ENCODE data around the gene ANKRD27.

Gene ANKRD27

GRCh38 chr19:32680986-32681385 is 6.0 kb upstream of the ANKRD27 start:
- no peak overlapping the region for H3K4me3 ChIP-seq (ENCODE audit: low read depth, low read length)
- peaks cover 5% of the 10 kb centered on the region for H3K4me1 ChIP-seq (ENCODE audit: control insufficient read depth, insufficient read depth, low read length)
- ChIA-PET POLR2A (interaction anchor here (0.6 to 2.6 kb wide), 4 partner anchors 11 to 1975 kb away, joined by 3 to 20 read pairs (median 4); partner anchors contain the start of gene NUDT19), CTCF (interaction anchor here (0.6 to 1.4 kb wide), 4 partner anchors 8 to 471 kb away, joined by 3 to 4 read pairs (median 4); partner anchors contain the start of gene PDCD5)
- H3K9me3 ChIP-seq (ENCODE audit: control insufficient read depth, insufficient read depth, low read depth, low read length): no peaks in the 10 kb centered on the region
- H3K36me3 ChIP-seq (ENCODE audit: control insufficient read depth in 2 of 2, insufficient read depth in 1 of 2, low read length in 2 of 2): no peaks in the 10 kb centered on the region; a peak in 2 of 3 replicates
- TF ChIP-seq PRDM1 (tag by site-specific recombination; IDR thresholded peaks at IDR 0.05): peak; percentile 14; the same call in 1 of the 2 replicates
- no peak for TF ChIP-seq ZNF473 (tag by site-specific recombination; IDR thresholded peaks at IDR 0.05)
- H3K27ac ChIP-seq (ENCODE audit: extremely low read depth, low read depth, low read length): no peak overlapping the region

- no peaks in the 10 kb centered on the region for H3K9me3 ChIP-seq (ENCODE audit: control insufficient read depth, insufficient read depth, low read depth, low read length)
- CTCF ChIA-PET: interaction anchor here (0.6 to 3.1 kb wide), 10 partner anchors 10 to 1515 kb away, joined by 3 to 16 read pairs (median 4); partner anchors contain the start of gene NUDT19
Measured at GRCh38 chr19:32677657-32678056, 2.7 kb upstream of the ANKRD27 start.

More at GRCh38 chr19:32677657-32678056, 2.7 kb upstream of the ANKRD27 start:
- Histone ChIP-seq H3K27ac (ENCODE audit: extremely low read depth, low read depth, low read length) (peak overlapping the region; percentile 16; the same call in 1 of the 2 replicates), H3K36me3 (ENCODE audit: control insufficient read depth in 2 of 2, insufficient read depth in 1 of 2, low read length in 2 of 2) (no peaks in the 10 kb centered on the region; a peak in 1 of 3 replicates), H3K4me3 (ENCODE audit: low read depth, low read length) (no peak overlapping the region), H3K4me1 (ENCODE audit: control insufficient read depth, insufficient read depth, low read length) (peaks cover 19% of the 10 kb centered on the region)
- POLR2A ChIA-PET: interaction anchor here (1.4 to 2.2 kb wide), 2 partner anchors 13 to 14 kb away, joined by 3 to 9 read pairs; partner anchors contain the start of gene NUDT19
- no peak for TF ChIP-seq REPIN1 (tag by site-specific recombination; IDR thresholded peaks at IDR 0.05; ENCODE audit: low read depth)
- TF ChIP-seq SP2 (tag by site-specific recombination; IDR thresholded peaks at IDR 0.05): peak; percentile 57
- TF ChIP-seq GLIS2 (tag by site-specific recombination; IDR thresholded peaks at IDR 0.05): peak; percentile 56
- no peak for TF ChIP-seq ZNF776 (tag by site-specific recombination; IDR thresholded peaks at IDR 0.05; ENCODE audit: borderline replicate concordance)
- TF ChIP-seq ZNF645 (tag by site-specific recombination; IDR thresholded peaks at IDR 0.05): no peak
- TF ChIP-seq ZBTB20 (tag by site-specific recombination; IDR thresholded peaks at IDR 0.05): no peak
- no peak for TF ChIP-seq ZNF837 (tag by site-specific recombination; IDR thresholded peaks at IDR 0.05)
- no peak for TF ChIP-seq ZNF654 (tag by site-specific recombination; IDR thresholded peaks at IDR 0.05; ENCODE audit: low read depth)
- no peak for TF ChIP-seq KLF10 (tag by site-specific recombination; IDR thresholded peaks at IDR 0.05)
- TF ChIP-seq ZBTB26 (tag by site-specific recombination; optimal IDR thresholded peaks at IDR 0.05): no peak
- TF ChIP-seq GLIS1 (tag by site-specific recombination; IDR thresholded peaks at IDR 0.05): peak; percentile 78
- no peak for TF ChIP-seq ZNF621 (tag by site-specific recombination; IDR thresholded peaks at IDR 0.05)
- TF ChIP-seq ZNF510 (tag by site-specific recombination; IDR thresholded peaks at IDR 0.05; ENCODE audit: insufficient replicate concordance): no peak
- no peak for TF ChIP-seq ZNF37A (tag by site-specific recombination; IDR thresholded peaks at IDR 0.05)
- no peak for TF ChIP-seq ZNF221 (tag by site-specific recombination; IDR thresholded peaks at IDR 0.05; ENCODE audit: borderline replicate concordance)
- no peak for TF ChIP-seq PRDM1 (tag by site-specific recombination; IDR thresholded peaks at IDR 0.05)
- peak; percentile 57 for TF ChIP-seq ZNF341 (tag by site-specific recombination; IDR thresholded peaks at IDR 0.05; ENCODE audit: low read depth)
- 0 out of 2 replicates have a peak, but pooled peaks have one; percentile 33 for TF ChIP-seq BCL11B (tag by site-specific recombination; IDR thresholded peaks at IDR 0.05; ENCODE audit: low read depth)
- peak; percentile 51; the same call in 1 of the 2 replicates for TF ChIP-seq ZBTB8A (tag by site-specific recombination; IDR thresholded peaks at IDR 0.05)
- no peak for TF ChIP-seq ZNF146 (tag by site-specific recombination; IDR thresholded peaks at IDR 0.05)
- TF ChIP-seq ZNF280C (tag by site-specific recombination; IDR thresholded peaks at IDR 0.05): no peak
- no peak for TF ChIP-seq ZFHX2 (tag by site-specific recombination; conservative IDR thresholded peaks at IDR 0.05)
- no peak for TF ChIP-seq ZNF610 (tag by site-specific recombination; IDR thresholded peaks at IDR 0.05; ENCODE audit: borderline replicate concordance)

Data from HEK293 (cell line).